Neural cell (in vitro differentiated cells): ENCODE results near the gene SLC24A5. TPM values are rescaled to one million over a fixed set of nuclear protein-coding genes. Genes with fewer than 3 reads are reported as not detected.
A peak's percentile ranks its signal among the peaks of the same experiment; 100 is the strongest.

Source experiments
- H2AFZ ChIP-seq: fragments of 200-600, 300-800 bp; sonication (generic), shearing (Covaris generic); 2 replicates; pipeline ENCODE4 v1.6.0; 2014; ENCODE audit warnings: low read depth, mild to moderate bottlenecking, antibody characterized with exemption, low read length, moderate library complexity
- H3F3A ChIP-seq: fragments of 200-600 bp; shearing (Covaris generic); 2 replicates; pipeline ENCODE4 v1.6.1; 2016; ENCODE audit warnings: mild to moderate bottlenecking, moderate library complexity, mixed read lengths, antibody characterized with exemption, low read length; ENCODE audit not compliant: insufficient read depth, poor library complexity, severe bottlenecking
- H3K27ac ChIP-seq: fragments of 200-600, 300-800 bp; sonication (generic), shearing (Covaris generic); 2 replicates; pipeline ENCODE4 v1.5.1; 2014; ENCODE audit warnings: mild to moderate bottlenecking, low read length, moderate library complexity
- H3K27me3 ChIP-seq: fragments of 300-800, 200-600 bp; sonication (generic), shearing (Covaris generic); 2 replicates; pipeline ENCODE4 v1.6.0; 2014; ENCODE audit warnings: mild to moderate bottlenecking, low read depth, low read length, moderate library complexity; ENCODE audit not compliant: insufficient read depth
- H3K36me3 ChIP-seq: fragments of 300-800, 200-600 bp; sonication (generic), shearing (Covaris generic); 2 replicates; pipeline ENCODE4 v1.5.1; 2014; ENCODE audit warnings: mild to moderate bottlenecking, antibody characterized with exemption, low read length, moderate library complexity; ENCODE audit not compliant: insufficient read depth
- H3K4me2 ChIP-seq: fragments of 300-800, 200-600 bp; sonication (generic), shearing (Covaris generic); 2 replicates; pipeline ENCODE4 v1.6.0; 2014; ENCODE audit warnings: mild to moderate bottlenecking, low read length
- H3K4me3 ChIP-seq: fragments of 300-800, 200-600 bp; sonication (generic), shearing (Covaris generic); 2 replicates; pipeline ENCODE4 v1.5.1; 2014; ENCODE audit warnings: mild to moderate bottlenecking, low read length, moderate library complexity
- H3K79me2 ChIP-seq: fragments of 200-600 bp; shearing (Covaris generic); replicated peaks from 2 replicates; pipeline ENCODE4 v1.6.0; 2014; ENCODE audit warnings: mild to moderate bottlenecking, low read length, moderate library complexity; ENCODE audit not compliant: insufficient read depth
- H3K9ac ChIP-seq: fragments of 300-800, 200-600 bp; sonication (generic), shearing (Covaris generic); 2 replicates; pipeline ENCODE4 v1.6.1; 2016; ENCODE audit warnings: mild to moderate bottlenecking, low read length, mixed read lengths
- H3K9me2 ChIP-seq: fragments of 200-600 bp; shearing (Covaris generic); 2 replicates; pipeline ENCODE4 v1.6.1; 2016; ENCODE audit warnings: mild to moderate bottlenecking, low read length, mixed read lengths; ENCODE audit not compliant: insufficient read depth
- H3K9me3 ChIP-seq: fragments of 200-600, 300-800 bp; sonication (generic), shearing (Covaris generic); 2 replicates; pipeline ENCODE4 v1.6.1; 2016; ENCODE audit warnings: mild to moderate bottlenecking, mixed run types, low read length, moderate library complexity, mixed read lengths
- H4K20me1 ChIP-seq: fragments of 200-600 bp; shearing (Covaris generic); 2 replicates; pipeline ENCODE4 v1.6.1; 2016; ENCODE audit warnings: mild to moderate bottlenecking, mixed run types; ENCODE audit not compliant: insufficient read depth
- EP300 ChIP-seq: fragments of 450-650 bp; conservative IDR thresholded peaks from 2 replicates; pipeline ENCODE4 v1.6.1; 2014; ENCODE audit warnings: antibody characterized with exemption, mild to moderate bottlenecking, moderate library complexity; ENCODE audit not compliant: poor library complexity, severe bottlenecking
- EZH2 ChIP-seq: fragments of 200-600, 300-800 bp; shearing (Covaris generic), sonication (generic); IDR thresholded peaks from 2 replicates; pipeline ENCODE4 v1.6.1; 2014; ENCODE audit warnings: antibody characterized with exemption, low read length, borderline replicate concordance, mild to moderate bottlenecking; ENCODE audit not compliant: insufficient read depth, poor library complexity, severe bottlenecking
- MXI1 ChIP-seq: fragments of 450-650 bp; conservative IDR thresholded peaks from 2 replicates; pipeline ENCODE4 v1.6.1; 2014; ENCODE audit warnings: antibody characterized with exemption, mild to moderate bottlenecking; ENCODE audit not compliant: poor library complexity, severe bottlenecking
- POLR2AphosphoS5 ChIP-seq: IDR thresholded peaks from 2 replicates; pipeline ENCODE4 v1.6.1; 2012
- RAD21 ChIP-seq: fragments of 450-650 bp; conservative IDR thresholded peaks from 2 replicates; pipeline ENCODE4 v1.6.1; 2014; ENCODE audit warnings: antibody characterized with exemption, mild to moderate bottlenecking, moderate library complexity
- SMC3 ChIP-seq: fragments of 450-650 bp; conservative IDR thresholded peaks from 2 replicates; pipeline ENCODE4 v1.6.1; 2014; ENCODE audit warnings: antibody characterized with exemption, mild to moderate bottlenecking, moderate library complexity; ENCODE audit not compliant: poor library complexity
- TAF1 ChIP-seq: IDR thresholded peaks from 2 replicates; pipeline ENCODE4 v1.6.1; 2012; ENCODE audit warnings: low read depth
- polyA plus RNA-seq: library from polyadenylated mRNA; depleted of rRNA; stranded (reverse); fragments of >200 nt; gene quantifications from 2 replicates; pipeline ENCODE4 v1.2.3, GENCODE V29; 2014
- TF ChIP-seq, protein P1 (sequence below): IDR thresholded peaks from 2 replicates; pipeline ENCODE4 v1.6.1; 2012; ENCODE audit warnings: borderline replicate concordance
- TF ChIP-seq, protein P2 (sequence below): fragments of 450-650 bp; IDR thresholded peaks from 2 replicates; pipeline ENCODE4 v1.5.1; 2014; ENCODE audit warnings: antibody characterized with exemption, mild to moderate bottlenecking, moderate library complexity; ENCODE audit not compliant: poor library complexity, severe bottlenecking

Gene SLC24A5
- polyA plus RNA-seq, 1 donor from 2014 or later, result 0.78 TPM

GRCh38 chr15:48076454-48076853, 44.3 kb upstream of the SLC24A5 start:
- TF ChIP-seq TAF1 (no peak), SMC3 (no peak), MXI1 (no peak), EZH2 (no peak), EP300 (no peak), RAD21 (no peak), POLR2AphosphoS5 (no peak)
- H3K27ac ChIP-seq, result no peak overlapping the region
- H3K4me2 ChIP-seq, result no peak overlapping the region
- H2AFZ ChIP-seq, result no peak overlapping the region
- no peaks in the 10 kb centered on the region for H3K79me2 ChIP-seq
- no peaks in the 10 kb centered on the region for H3F3A ChIP-seq
- H3K9ac ChIP-seq, result no peak overlapping the region
- H3K36me3 ChIP-seq, result no peaks in the 10 kb centered on the region
- no peak overlapping the region for H3K4me3 ChIP-seq
- no peaks in the 10 kb centered on the region for H4K20me1 ChIP-seq
- peaks cover 4% of the 10 kb centered on the region for H3K9me3 ChIP-seq
- H3K27me3 ChIP-seq, result no peaks in the 10 kb centered on the region
- H3K9me2 ChIP-seq, result no peaks in the 10 kb centered on the region

DNA sequence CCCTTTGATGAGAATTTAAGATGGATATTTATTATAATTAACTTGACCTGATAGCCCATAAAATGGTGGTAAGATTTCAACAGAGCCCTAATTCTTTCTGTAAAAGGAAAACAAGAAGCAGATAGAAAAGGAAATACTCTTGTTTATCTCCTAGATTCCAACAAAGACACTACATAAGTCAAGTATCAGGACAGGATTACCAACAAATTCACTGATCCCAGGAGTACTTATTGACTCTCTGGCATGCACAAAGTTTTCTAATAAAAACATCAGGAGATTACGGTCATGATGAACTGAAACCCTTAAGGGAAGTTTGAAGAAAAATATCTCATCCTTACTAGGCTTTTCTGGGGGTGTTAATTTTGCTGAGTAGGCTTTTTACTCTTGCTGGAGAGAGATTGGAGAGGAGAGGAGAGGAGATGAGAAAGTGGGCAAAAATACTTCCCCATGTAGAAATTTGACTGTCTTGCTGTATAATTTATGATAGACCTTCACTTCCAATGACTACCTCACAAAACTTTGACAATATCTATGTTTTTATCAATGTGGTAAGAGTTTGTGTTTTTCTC, 43.1 kb upstream of the SLC24A5 start:
- H3K27me3 ChIP-seq, result no peaks in the 10 kb centered on the region
- no peaks in the 10 kb centered on the region for H3F3A ChIP-seq
- no peaks in the 10 kb centered on the region for H3K79me2 ChIP-seq
- no peak overlapping the region for H3K4me3 ChIP-seq
- no peaks in the 10 kb centered on the region for H4K20me1 ChIP-seq
- no peak overlapping the region for H3K27ac ChIP-seq
- H3K9ac ChIP-seq, result no peak overlapping the region
- no peak for TF ChIP-seq EP300
- no peak for TF ChIP-seq EZH2
- TF ChIP-seq MXI1, result no peak
- no peak for TF ChIP-seq TAF1
- TF ChIP-seq, protein P1, sequence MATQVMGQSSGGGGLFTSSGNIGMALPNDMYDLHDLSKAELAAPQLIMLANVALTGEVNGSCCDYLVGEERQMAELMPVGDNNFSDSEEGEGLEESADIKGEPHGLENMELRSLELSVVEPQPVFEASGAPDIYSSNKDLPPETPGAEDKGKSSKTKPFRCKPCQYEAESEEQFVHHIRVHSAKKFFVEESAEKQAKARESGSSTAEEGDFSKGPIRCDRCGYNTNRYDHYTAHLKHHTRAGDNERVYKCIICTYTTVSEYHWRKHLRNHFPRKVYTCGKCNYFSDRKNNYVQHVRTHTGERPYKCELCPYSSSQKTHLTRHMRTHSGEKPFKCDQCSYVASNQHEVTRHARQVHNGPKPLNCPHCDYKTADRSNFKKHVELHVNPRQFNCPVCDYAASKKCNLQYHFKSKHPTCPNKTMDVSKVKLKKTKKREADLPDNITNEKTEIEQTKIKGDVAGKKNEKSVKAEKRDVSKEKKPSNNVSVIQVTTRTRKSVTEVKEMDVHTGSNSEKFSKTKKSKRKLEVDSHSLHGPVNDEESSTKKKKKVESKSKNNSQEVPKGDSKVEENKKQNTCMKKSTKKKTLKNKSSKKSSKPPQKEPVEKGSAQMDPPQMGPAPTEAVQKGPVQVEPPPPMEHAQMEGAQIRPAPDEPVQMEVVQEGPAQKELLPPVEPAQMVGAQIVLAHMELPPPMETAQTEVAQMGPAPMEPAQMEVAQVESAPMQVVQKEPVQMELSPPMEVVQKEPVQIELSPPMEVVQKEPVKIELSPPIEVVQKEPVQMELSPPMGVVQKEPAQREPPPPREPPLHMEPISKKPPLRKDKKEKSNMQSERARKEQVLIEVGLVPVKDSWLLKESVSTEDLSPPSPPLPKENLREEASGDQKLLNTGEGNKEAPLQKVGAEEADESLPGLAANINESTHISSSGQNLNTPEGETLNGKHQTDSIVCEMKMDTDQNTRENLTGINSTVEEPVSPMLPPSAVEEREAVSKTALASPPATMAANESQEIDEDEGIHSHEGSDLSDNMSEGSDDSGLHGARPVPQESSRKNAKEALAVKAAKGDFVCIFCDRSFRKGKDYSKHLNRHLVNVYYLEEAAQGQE, result no peak
- TF ChIP-seq SMC3, result no peak
- no peak for TF ChIP-seq RAD21
- H2AFZ ChIP-seq, result no peak overlapping the region
- H3K9me2 ChIP-seq, result no peaks in the 10 kb centered on the region
- no peak overlapping the region for H3K4me2 ChIP-seq
- H3K9me3 ChIP-seq, result peaks cover 4% of the 10 kb centered on the region
- H3K36me3 ChIP-seq, result no peaks in the 10 kb centered on the region

DNA sequence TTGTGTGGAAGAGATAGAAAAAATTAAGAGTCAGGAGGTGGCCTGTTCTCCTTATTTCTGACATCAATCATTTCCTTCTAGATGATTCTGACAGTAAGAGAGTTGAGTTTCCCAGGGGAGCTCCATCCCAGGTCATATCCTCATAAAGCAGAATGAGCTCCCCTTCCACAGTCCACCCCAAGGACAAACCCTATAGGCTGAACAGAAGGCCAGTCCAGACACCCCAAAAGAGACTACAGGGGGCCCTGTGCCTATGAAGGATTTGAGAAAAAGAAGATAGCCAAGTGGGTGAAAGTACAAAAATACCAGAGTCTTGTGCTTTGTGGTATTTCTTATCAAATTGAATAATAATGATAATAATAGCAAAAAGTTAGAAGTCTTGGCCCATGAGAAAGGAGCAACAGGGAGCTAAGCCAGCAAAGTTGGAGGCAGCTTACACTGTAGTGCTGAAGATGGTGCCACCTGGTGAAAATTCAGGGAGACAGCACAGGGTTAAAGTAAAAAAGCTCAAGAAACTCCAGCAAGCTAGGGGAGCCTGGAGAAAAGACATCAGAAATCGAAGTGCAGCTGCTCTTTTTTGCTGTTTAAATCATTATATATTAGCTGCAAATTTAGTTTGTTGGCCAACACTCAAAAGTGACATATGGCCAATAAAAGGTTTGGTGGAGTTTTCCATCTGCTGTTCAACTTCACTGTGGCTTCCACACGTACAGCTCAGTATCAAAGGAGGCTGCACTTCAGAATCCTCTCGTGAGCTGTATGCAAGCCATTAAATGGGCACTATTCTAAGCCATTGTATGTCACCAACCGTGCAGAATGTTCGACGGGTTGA, 35.8 kb upstream of the SLC24A5 start:
- Histone ChIP-seq H3K4me3 (no peak overlapping the region), H4K20me1 (no peaks in the 10 kb centered on the region), H3K9ac (no peak overlapping the region), H3K4me2 (no peak overlapping the region), H3F3A (no peaks in the 10 kb centered on the region), H3K9me2 (no peaks in the 10 kb centered on the region), H3K36me3 (no peaks in the 10 kb centered on the region), H3K27me3 (no peaks in the 10 kb centered on the region), H2AFZ (no peak overlapping the region), H3K79me2 (no peaks in the 10 kb centered on the region), H3K9me3 (no peaks in the 10 kb centered on the region), H3K27ac (no peak overlapping the region)
- TF ChIP-seq, protein P1, result no peak
- TF ChIP-seq SMC3, result peak; percentile 70
- no peak for TF ChIP-seq POLR2AphosphoS5
- TF ChIP-seq, protein P2, sequence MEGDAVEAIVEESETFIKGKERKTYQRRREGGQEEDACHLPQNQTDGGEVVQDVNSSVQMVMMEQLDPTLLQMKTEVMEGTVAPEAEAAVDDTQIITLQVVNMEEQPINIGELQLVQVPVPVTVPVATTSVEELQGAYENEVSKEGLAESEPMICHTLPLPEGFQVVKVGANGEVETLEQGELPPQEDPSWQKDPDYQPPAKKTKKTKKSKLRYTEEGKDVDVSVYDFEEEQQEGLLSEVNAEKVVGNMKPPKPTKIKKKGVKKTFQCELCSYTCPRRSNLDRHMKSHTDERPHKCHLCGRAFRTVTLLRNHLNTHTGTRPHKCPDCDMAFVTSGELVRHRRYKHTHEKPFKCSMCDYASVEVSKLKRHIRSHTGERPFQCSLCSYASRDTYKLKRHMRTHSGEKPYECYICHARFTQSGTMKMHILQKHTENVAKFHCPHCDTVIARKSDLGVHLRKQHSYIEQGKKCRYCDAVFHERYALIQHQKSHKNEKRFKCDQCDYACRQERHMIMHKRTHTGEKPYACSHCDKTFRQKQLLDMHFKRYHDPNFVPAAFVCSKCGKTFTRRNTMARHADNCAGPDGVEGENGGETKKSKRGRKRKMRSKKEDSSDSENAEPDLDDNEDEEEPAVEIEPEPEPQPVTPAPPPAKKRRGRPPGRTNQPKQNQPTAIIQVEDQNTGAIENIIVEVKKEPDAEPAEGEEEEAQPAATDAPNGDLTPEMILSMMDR, result peak; percentile 67
- peak; percentile 69 for TF ChIP-seq RAD21
